GM12891 (cell line): Measurements from ENCODE around the gene GCK.
A peak's percentile ranks its signal among the peaks of the same experiment; 100 is the strongest.
"Not testable (repeated sequence)": the region's sequence is repeated elsewhere in the genome, so short reads cannot be mapped to it uniquely, and the experiment has no call there.

ENCODE experiments used
- DNase-seq: peaks from one replicate; pipeline ENCODE4 v3.0.0; 2011; ENCODE audit warnings: low spot score; ENCODE audit not compliant: insufficient read length
- FAIRE-seq: peaks from 2 replicates; lab custom pipeline; 2011; peaks lifted over from hg19 to GRCh38; lab: Jason Lieb, UNC
- PAX5 ChIP-seq: IDR thresholded peaks from 2 replicates; pipeline ENCODE4 v1.6.1; 2011; ENCODE audit warnings: low read length, moderate library complexity, mild to moderate bottlenecking; ENCODE audit not compliant: insufficient read depth, severe bottlenecking
- POLR2A ChIP-seq: IDR thresholded peaks from 2 replicates; pipeline ENCODE4 v1.6.1; 2011; ENCODE audit warnings: low read depth, low read length, control low read depth
- POLR2AphosphoS5 ChIP-seq: IDR thresholded peaks from 2 replicates; pipeline ENCODE4 v1.6.1; 2011; ENCODE audit warnings: low read depth, low read length, control low read depth
- POU2F2 ChIP-seq: IDR thresholded peaks from 2 replicates; pipeline ENCODE4 v1.6.1; 2011; ENCODE audit warnings: low read depth, mild to moderate bottlenecking, control low read depth, low read length, moderate library complexity
- SPI1 ChIP-seq: IDR thresholded peaks from 2 replicates; pipeline ENCODE4 v1.6.1; 2011; ENCODE audit warnings: low read depth, low read length, control low read depth
- TAF1 ChIP-seq: IDR thresholded peaks from 2 replicates; pipeline ENCODE4 v1.6.1; 2011; ENCODE audit warnings: low read depth, low read length, control low read depth

GCK gene

GRCh38 chr7:44208085-44208484 is 18.8 kb upstream of the GCK start:
- no peak for DNase-seq
- no peak for FAIRE-seq

GRCh38 chr7:44206008-44206407 is 16.8 kb upstream of the GCK start:
- FAIRE-seq (no peak), DNase-seq (no peak)
- TF ChIP-seq PAX5 (no peak), POLR2A (no peak), POU2F2 (no peak), POLR2AphosphoS5 (no peak), SPI1 (no peak), TAF1 (no peak)

More at GRCh38 chr7:44208085-44208484, 18.8 kb upstream of the GCK start:
- TF ChIP-seq TAF1 (no peak), SPI1 (no peak), PAX5 (no peak), POU2F2 (no peak), POLR2AphosphoS5 (no peak), POLR2A (no peak)

- no peak for FAIRE-seq
- DNase-seq: no peak
- TF ChIP-seq TAF1 (no peak), SPI1 (no peak), POLR2AphosphoS5 (no peak), PAX5 (no peak), POU2F2 (no peak), POLR2A (no peak)
Observed at GRCh38 chr7:44201813-44202212, 12.6 kb upstream of the GCK start.

- DNase-seq: peak; percentile 99
- peak; percentile 100 for FAIRE-seq
- TF ChIP-seq TAF1: peak; percentile 95
- TF ChIP-seq POLR2A: peak; percentile 85; the same call in 1 of the 2 replicates
- peak; percentile 54 for TF ChIP-seq PAX5
- peak; percentile 55 for TF ChIP-seq SPI1
- TF ChIP-seq POU2F2: peak; percentile 32
- peak; percentile 79; the same call in 1 of the 2 replicates for TF ChIP-seq POLR2AphosphoS5
Observed at GRCh38 chr7:44200699-44201461, 11.6 kb upstream of the GCK start, which contains the start of gene YKT6. TSS of gene YKT6 (plus strand) at chr7:44200978. CDS start at chr7:44201136, 158 bp downstream.

GRCh38 chr7:44200163-44200562 is 10.9 kb upstream of the GCK start:
- DNase-seq, FAIRE-seq: not testable (repeated sequence)

GRCh38 chr7:44197474-44197873 is 8.2 kb upstream of the GCK start:
- TF ChIP-seq PAX5 (no peak), POU2F2 (no peak), POLR2A (no peak), TAF1 (no peak), SPI1 (no peak), POLR2AphosphoS5 (no peak)
- FAIRE-seq: no peak
- no peak for DNase-seq

GRCh38 chr7:44196450-44196872 is 7.2 kb upstream of the GCK start:
- FAIRE-seq (peak; percentile 90), DNase-seq (no peak)
- TF ChIP-seq TAF1 (no peak), PAX5 (no peak), POU2F2 (no peak), POLR2A (no peak)

- no peak for TF ChIP-seq POLR2AphosphoS5
- no peak for FAIRE-seq
- DNase-seq: no peak
Observed at GRCh38 chr7:44195889-44196288, 6.7 kb upstream of the GCK start.

- TF ChIP-seq POLR2AphosphoS5: no peak
- TF ChIP-seq TAF1: no peak
- TF ChIP-seq PAX5: no peak
- no peak for TF ChIP-seq POLR2A
- no peak for TF ChIP-seq SPI1
- no peak for TF ChIP-seq POU2F2
- FAIRE-seq: no peak
- no peak for DNase-seq
Observed at GRCh38 chr7:44194562-44195145, 5.4 kb upstream of the GCK start.

GRCh38 chr7:44194069-44194468 is 4.8 kb upstream of the GCK start:
- TF ChIP-seq TAF1: no peak
- TF ChIP-seq POLR2AphosphoS5: no peak
- TF ChIP-seq POU2F2: no peak
- TF ChIP-seq SPI1: no peak
- no peak for TF ChIP-seq PAX5
- TF ChIP-seq POLR2A: no peak
- DNase-seq (no peak), FAIRE-seq (no peak)
